Measurements from ENCODE around the gene NOTCH4.

The NOTCH4 gene

DNA sequence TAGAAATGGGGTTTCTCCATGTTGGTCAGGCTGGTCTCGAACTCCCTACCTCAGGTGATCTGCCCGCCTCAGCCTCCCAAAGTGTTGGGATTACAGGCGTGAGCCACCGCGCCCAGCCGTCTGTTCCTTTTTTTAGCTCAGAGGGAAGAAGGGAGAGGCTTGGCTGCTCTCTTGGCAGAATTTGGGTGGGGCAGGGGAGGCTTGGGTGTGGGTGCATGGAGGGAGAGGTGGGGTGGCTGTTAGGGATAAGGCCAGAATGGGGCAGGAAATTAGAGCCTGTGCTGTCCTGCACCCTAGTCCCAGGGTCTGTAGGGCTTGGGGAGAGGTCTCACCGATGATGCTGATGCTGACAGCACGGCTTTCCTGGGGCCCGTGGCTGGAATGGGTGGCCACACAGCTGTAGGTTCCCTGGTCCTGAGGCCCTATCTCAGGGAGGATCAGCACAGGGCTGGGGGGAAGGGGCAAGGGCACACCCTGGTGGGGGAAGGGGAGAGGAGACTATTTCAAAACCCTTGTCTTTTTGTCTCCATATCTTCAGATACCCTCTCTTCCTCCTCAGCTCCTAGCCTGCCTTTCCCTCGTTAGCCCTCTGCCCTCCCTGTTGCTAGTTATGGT lies 41.8 kb downstream of the NOTCH4 start:
- no peak for DNase-seq (ENCODE audit: low read depth, low spot score)

DNA sequence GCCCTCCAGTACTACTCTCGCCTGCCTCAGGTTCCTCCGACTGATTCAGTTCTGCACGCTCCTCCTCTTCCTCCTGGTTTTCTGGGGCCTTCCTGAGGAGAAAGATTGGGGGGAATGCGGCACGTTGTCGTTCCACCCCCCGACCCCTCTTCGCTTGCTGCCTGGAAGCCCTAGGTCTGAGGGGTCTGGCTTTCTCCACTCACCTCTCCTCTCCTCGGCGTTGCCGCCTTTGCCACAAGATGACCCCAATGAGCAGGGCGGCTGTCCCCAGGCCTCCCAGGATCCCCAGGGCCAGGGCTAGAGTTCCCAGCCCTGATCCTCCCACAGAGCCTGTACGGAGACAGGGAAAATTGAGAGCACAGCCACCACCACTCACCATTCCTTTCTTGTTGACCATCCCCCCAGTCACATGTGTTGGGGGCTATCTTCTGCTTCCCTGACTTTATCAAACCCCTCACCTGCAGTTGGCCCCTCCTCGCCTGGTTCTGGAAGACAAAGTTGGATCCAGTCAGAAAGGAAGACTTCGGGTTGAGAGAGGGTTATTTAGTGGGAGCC lies 42.6 kb downstream of the NOTCH4 start:
- no peak for DNase-seq (ENCODE audit: low read depth, low spot score)

DNA sequence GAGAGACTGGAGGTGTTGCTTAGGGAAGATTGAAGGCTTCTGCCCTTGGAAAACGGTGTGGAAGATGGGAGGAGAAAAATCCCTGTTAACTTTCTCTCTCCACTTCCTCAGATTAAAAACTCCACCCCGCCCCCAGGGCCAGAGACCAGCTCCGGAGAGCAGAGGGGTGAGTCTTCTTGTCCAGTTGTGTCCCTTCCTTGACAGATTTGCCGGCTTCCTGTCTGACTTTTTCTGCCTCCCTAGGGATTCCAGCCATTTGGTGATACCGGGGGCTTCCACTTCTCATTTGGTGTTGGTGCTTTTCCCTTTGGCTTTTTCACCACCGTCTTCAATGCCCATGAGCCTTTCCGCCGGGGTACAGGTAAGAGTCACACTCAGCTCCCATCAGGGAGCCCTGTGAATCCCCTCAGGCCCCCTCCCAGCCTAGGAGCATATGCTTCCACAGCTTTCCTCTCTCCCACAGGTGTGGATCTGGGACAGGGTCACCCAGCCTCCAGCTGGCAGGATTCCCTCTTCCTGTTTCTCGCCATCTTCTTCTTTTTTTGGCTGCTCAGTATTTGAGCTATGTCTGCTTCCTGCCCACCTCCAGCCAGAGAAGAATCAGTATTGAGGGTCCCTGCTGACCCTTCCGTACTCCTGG lies 44.0 kb downstream of the NOTCH4 start:
- DNase-seq (ENCODE audit: low read depth, low spot score) = no peak

DNA sequence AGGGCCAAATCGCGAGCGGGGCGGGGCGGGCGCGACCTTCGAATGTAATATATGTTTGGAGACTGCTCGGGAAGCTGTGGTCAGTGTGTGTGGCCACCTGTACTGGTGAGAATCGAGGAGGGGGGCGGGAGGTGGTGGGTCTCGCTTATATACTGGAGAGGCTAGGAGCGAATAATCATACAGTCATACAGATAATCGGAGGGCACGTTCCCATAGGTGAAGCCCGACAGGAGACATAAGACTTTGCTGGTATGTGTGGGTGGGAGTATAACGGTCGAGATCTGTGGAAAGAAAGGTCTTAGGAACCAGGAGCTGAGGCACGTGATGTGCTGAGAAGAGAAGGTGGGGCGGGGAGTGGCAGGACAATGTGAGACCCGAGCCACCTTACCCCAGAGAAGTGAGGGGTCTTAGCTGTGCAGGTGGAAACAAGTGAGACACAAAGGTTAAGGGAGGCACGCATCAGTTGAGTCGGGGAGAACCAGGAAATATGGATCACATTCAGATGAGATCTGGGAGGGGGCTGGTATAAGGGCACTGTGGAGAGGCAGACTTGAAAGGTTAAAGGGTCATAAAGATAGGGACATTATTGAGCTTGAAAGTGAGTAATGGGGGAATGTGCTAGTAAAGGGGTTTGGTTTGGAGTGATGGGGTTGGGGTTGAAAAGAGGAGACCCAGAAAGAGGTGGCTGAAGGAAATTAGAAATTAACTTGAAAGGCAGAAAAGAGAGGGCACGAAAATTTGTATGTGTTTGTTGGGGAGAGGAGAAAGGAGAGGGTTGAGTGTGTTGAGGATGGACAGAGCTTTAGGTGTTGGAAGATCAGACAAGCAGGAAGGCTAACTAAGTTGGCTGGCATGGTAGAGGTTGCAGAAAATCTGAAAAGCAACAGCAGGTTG lies 45.1 kb downstream of the NOTCH4 start:
- DNase-seq (ENCODE audit: low read depth, low spot score) = no peak

DNA sequence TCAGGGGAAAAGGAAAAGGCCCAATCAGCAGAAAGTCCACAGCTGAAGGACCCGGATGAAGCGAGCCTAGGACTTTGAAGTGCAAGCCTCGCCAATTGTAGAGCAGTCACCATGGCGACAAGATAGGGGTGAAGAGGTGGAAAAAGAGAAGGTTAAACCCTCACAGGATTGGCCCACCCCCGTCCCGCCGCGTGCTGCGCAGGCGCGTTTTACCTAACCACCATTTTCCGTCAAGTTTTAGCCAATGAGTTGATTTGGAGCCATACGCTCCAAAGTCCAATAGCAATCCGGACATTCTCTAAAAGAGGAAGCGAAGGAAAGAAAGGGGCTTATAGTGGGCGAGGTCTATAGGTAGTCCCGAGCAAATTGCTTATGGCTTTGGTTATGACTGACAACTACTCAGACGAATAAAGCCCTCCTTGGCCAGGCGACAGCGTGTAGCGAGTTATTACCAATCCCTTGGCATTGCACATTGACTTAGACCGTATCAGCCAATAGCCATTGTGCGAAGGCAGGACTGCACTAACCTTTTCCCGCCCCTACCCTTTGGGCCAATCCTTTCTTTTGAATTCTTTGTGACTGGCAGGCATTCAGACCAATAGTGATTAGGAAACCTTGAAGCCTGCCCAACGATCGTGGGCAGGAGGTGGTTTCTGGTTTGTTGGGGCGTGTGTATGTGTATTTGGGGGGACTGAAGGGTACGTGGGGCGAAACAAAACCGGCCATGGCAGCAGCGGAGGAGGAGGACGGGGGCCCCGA lies 45.9 kb downstream of the NOTCH4 start, which contains the start of gene RNF5:
Gene RNF5, plus strand, starts transcription at position 618 of the 759 bp plus-strand sequence. Its CDS starts 107 bp downstream, at position 725.
- DNase-seq (ENCODE audit: low read depth, low spot score) = peak; percentile 100

DNA sequence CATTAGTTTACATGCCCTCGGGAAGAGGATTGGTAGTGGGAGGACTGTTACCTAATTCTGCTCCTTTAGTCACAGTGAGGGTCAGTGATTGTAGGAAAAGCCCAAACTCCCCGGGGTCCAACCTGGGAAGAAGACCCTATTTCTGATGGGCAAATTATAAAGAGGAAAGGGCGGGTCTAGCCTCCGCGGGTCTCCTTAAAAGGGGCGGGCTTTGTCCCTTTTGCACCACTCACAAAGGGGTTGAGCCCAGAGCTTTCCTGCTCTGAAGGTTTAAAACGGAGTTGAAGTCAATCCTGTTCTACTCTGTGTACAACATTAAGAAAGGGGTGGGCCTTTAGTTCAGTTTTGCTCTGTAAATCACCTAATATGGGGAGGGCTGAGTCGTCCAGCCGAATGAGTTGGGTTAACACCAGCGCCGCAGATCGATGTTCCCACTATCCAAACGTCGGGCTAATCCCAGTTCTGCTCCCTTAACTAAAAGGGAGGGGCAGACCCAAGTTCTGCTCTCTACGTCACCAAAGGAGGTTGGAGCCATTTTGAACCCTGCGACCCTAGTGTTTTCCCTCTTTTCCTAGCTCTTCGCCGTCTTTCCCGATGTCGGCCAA lies 46.6 kb downstream of the NOTCH4 start:
- DNase-seq (ENCODE audit: low read depth, low spot score) = no peak

DNA sequence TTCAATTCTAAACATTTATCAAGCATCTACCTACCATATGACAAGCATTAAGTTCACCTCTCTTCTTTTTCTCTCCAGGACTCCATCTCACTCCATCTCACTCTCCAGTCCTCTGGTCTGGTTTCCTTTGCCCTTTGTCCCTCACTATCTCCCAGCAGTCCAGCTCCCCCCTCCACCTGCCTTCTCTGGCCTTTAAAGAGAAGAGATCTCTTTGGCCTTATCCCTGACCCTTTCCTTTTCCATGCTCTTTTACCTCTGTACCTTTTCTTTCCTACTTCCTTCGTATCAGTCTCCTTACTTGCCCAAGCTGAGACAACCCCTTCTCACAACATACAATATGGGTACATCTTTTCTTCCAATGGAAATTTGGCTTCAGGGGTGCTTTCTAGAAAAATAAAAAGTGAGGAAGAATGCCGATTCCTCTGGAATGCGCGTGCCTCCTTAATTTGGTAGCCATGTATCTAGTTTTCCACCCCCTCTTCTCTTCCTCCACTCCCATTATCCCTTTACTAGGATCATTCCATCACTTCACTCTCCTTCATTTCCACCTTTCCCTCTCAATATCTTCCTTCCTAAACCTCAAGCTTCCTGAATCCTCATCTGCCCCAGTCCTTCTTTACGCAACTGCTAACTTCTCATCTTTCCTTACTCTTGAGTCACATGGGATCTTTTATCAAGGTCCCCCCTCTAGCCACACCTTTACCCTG lies 47.2 kb downstream of the NOTCH4 start:
- DNase-seq (ENCODE audit: low read depth, low spot score) = no peak

DNA sequence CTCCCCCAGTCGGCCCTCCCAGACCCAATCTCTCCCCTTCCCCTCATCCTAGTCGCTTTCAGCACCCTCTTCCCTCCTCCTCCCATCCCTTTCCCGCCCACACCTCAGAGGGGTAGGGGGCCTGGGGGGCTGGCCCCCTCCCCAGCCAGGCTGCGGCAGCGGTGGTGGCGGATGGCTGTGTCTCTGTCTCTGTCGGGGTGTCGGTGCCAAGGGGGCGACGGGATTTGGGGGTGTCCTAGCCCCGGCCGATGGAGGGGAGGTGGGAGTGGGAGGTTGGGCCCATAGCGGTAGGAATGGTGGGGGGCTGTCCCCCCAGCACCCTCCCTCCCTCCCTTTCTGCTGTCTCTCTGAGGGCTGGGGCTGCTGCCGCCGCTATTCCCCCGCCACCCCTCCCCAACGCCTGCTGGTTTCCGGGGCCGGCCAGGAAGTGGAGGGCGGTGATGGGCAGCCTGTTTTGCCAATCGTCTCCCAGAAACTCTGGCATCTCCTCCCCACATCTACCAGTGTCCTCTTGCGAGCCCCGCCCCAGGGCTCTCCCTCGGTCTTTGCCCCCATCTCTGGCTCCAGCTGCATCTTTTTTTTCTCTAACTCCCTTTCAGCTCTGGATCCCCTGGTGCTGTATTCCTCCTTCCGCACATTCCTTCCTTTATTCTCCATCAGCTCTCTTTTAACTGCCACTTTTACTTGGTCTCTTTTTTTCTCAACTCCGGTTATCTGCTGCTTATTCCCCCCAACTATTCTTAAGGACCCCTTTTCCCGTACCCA lies 48.0 kb downstream of the NOTCH4 start, which contains the start of gene AGPAT1:
Gene AGPAT1, minus strand, starts transcription at position 374 of the 765 bp plus-strand sequence. CDS start 4,588 bp downstream, outside the sequence.
- DNase-seq (ENCODE audit: low read depth, low spot score) = peak; percentile 90

DNA sequence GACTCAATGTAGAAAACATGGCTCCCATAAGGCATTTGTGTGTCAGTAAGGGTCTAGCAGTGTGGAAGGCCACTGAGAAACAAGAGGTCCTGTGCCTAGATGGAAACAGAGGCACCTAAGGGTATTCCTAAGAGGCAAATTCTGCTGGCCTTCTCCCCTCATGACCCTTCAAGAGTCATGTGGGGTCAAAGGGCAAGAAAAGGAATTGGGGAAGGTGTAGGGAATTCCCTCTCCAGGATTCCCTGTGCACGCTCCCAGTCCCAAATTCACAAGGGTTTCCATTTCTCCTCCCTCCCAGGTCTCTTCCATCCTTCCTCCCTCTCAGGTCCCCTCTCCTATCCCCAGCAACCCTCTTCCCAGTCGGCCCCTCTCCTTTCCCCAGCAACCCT lies 48.6 kb downstream of the NOTCH4 start:
- no peak for DNase-seq (ENCODE audit: low read depth, low spot score)

DNA sequence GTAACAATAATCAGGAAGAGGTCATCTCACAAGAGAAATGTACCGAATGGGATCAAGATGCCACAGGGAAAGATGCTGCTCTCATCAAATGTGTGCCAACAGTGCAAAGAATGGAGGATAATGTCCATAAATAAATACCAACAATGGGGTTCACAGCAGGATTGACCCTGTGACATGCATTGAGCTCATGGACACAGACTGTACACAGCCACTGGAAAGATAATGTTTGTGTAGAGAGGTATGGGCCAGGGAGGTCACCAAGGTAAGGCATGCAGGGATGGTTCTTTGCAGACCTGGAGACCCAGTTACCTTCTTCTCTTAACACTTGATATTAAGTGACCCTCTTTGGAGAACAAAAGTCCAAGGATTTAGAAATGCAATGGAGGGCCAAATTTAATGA lies 49.5 kb downstream of the NOTCH4 start:
- no peak for DNase-seq (ENCODE audit: low read depth, low spot score)

DNA sequence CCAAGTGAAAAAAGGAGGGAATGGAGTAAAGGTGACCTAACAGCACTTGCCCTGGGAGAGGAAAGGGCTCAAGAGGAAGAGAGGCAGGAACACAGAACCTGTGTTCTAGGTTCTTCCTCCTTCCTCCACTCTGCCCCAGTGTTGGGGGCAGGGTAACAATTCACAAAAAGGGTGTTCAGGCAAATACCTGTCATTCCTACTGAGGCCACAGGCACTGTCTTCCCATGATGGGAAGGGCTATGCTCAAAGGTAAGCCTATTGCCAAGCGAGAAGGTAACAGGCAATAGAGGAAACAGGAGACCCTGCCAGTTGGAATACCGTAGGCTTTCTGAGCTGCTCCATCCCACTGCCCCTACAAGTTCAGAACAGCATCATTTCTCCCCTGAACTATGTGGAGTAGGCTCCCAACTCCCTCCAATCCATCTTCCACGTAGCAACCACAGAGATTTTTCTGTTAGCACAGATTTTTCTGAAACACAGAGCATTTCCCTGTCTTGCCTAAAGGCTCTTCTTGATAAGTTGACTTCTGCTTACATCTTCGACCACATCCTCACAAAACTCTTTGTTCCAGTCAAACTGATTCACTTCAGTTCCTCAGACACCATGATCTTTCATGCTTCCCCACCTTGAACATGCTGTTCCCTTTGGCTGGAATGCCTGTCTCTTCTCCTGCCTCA lies 50.7 kb downstream of the NOTCH4 start:
- no peak for DNase-seq (ENCODE audit: low read depth, low spot score)

DNA sequence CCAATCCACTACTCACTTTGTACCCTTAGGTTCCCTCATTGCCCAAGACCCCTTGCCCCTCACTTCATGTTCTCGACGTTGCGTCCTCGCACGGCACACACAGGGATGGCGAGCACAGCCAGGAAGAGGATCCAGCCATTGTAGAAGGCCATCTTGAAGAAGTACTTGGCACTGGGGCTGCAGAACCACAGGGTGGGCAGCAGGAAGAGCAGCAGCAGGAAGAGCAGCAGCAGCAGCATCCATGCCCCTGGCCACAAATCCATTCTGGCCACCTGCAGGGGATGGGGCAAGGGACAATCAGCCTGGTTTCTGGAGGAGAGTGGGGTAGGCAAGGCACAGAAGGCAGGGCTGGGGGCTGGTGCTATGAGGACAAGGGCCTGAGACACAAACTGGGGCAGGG lies 52.6 kb downstream of the NOTCH4 start:
- no peak for DNase-seq (ENCODE audit: low read depth, low spot score)

DNA sequence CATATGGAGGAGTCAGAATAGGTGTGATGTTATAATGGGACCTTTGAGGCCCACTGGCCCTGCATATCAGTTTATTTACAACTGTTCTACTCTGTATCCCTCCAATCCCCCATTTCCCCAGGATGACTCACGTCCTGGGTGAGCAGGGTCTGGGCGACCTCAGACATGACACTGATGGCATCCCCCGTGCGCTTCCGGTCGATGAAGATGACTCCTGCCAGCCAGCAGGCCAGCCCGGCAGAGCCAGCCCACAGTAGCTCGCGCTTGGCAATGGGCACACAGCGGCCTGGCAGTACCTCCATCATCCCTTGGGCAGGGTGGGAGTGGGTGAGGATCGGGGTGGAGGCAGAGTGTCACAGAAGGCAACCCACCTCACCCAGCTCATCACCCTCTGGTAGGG lies 53.6 kb downstream of the NOTCH4 start:
- no peak for DNase-seq (ENCODE audit: low read depth, low spot score)

DNA sequence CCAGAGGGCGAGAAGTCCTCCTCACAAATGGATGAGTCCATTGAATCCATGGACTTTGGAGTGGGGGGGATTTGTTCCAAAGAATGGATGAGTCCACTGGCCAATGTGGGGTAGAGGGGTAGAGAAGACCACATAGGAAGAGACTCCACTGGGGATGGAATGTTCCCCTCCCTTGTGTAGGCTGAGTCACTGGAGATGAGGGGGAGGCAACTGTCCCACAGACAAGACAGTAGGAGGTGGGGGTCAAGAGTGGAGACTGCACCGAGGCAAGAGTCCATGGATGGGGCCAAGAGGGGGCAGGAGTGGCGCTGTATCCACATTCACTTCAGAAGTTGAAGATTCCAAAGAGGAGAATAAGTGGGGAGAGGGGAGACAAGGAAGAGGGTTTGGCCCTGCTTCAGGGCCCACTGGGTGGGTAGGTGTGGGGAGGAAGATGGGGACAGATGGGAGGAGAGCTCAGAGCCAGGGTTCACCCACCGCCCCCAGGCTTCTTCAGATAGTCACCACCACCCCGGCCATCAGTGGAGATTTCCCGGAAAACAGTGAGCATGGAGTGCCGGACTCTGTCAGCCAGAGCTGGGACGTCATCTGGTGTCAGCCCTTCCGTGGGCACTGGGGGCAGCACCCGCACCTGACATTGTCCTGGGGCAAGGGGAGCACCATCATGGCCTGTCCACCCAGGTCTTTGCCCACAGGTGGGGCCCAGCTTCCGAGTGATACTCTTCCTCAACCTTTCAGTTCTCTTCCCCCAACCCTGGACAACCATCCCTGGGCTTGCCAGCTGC lies 54.9 kb downstream of the NOTCH4 start:
- DNase-seq (ENCODE audit: low read depth, low spot score) = no peak

DNA sequence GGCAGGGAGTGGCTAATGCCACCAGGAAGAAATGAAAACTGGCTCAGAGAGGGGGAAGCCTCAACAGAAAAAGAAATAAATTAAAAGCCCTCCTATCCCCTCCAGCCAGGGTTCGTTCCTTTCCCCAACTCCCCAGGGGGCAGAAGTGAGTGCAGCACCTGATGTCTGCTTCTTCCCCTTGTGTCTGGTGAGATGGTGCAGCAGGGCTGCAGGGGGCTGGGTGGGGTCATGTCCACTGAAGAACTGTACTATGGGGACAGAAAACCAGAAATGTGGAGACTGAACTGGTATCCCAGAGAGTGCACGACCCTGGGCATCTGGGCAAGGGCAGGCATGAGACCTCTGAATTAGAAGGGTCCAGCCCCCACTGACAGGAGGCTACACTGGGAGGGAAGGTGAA lies 55.5 kb downstream of the NOTCH4 start:
- no peak for DNase-seq (ENCODE audit: low read depth, low spot score)

DNA sequence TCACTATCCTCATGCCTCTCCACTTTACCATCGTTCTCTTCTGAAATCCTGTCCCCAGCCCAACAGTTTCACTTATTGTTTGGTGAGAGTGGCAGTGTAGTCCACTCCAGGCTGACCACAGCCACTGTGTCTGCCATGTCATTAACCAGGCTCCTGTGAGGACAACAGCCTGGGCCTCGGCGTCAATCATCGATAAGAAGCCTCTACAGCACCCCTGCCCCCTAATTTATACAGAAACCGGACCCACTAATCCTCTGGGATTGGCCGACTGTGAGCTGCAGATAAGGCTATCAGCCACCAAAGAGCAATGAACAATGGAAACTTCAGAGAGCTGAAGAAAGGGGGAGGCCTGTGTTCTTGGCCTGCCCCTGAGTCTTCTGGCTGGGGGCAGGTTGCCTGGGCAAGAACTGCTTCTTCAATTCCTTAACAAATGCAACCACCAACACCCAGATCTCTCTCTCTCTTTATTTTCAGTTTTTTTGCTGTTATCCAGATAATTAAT lies 56.1 kb downstream of the NOTCH4 start:
- DNase-seq (ENCODE audit: low read depth, low spot score) = no peak

DNA sequence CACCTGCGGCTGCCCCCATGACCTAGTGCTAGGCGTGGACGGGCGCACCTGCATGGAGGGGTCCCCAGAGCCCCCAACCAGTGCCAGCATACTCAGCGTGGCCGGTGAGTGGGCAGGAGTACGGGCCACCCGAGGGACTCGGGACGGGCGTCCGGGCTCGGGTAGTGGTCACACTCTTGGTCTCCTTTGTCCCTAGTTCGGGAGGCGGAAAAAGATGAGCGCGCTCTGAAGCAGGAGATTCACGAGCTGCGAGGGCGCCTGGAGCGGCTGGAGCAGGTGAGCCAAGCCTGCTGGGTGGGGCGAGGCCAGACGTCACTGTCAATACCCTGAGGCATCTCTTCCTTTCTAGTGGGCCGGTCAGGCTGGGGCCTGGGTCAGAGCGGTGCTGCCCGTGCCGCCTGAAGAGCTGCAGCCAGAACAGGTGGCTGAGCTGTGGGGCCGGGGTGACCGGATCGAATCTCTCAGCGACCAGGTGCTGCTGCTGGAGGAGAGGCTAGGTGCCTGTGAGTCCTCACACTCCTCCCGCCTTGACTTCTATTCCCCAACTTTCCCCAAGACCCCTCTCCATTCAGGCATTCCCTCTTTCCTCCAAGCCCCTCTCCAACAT lies 56.6 kb downstream of the NOTCH4 start:
- DNase-seq (ENCODE audit: low read depth, low spot score) = no peak

Data from smooth muscle cell of the brain vasculature (primary cell).